WTC11 (cell line): ENCODE data around the gene ABCF2. TPM values are rescaled to one million over a fixed set of nuclear protein-coding genes. Genes with fewer than 3 reads are reported as not detected.

Experiments used
- AR ChIP-seq: fragments of 250-450 bp; sonication (Bioruptor Pico); IDR thresholded peaks from 2 replicates; pipeline ENCODE4 v1.9.0; 2021; ENCODE audit warnings: mild to moderate bottlenecking
- ATF3 ChIP-seq: sonication (generic); formaldehyde crosslinking; conservative IDR thresholded peaks from 2 replicates; pipeline ENCODE4 v1.8.1; 2022; ENCODE audit warnings: mild to moderate bottlenecking, missing genetic modification reagents
- CBFB ChIP-seq: sonication (generic); formaldehyde crosslinking; IDR thresholded peaks from 2 replicates; pipeline ENCODE4 v1.8.1; 2022; ENCODE audit warnings: mild to moderate bottlenecking, low read depth, missing genetic modification reagents
- CREB1 ChIP-seq: sonication (generic); formaldehyde crosslinking; IDR thresholded peaks from 2 replicates; pipeline ENCODE4 v1.8.0; 2023; ENCODE audit warnings: mild to moderate bottlenecking, missing genetic modification reagents
- E2F1 ChIP-seq: sonication (generic); formaldehyde crosslinking; IDR thresholded peaks from 2 replicates; pipeline ENCODE4 v1.8.0; 2022; ENCODE audit warnings: mild to moderate bottlenecking, missing genetic modification reagents
- FOXK1 ChIP-seq: sonication (generic); formaldehyde crosslinking; IDR thresholded peaks from 2 replicates; pipeline ENCODE4 v1.8.0; 2022; ENCODE audit warnings: mild to moderate bottlenecking, moderate library complexity, missing genetic modification reagents
- GTF2I ChIP-seq: fragments of 250-450 bp; sonication (Bioruptor Pico); conservative IDR thresholded peaks from 2 replicates; pipeline ENCODE4 v1.4.0; 2021; ENCODE audit warnings: mild to moderate bottlenecking
- HMGA2 ChIP-seq: fragments of 250-450 bp; sonication (Bioruptor Pico); IDR thresholded peaks from 2 replicates; pipeline ENCODE4 v1.4.0; 2021; ENCODE audit warnings: mild to moderate bottlenecking, moderate library complexity
- JAZF1 ChIP-seq: fragments of 250-450 bp; sonication (Bioruptor Pico); IDR thresholded peaks from 2 replicates; pipeline ENCODE4 v1.9.0; 2021; ENCODE audit warnings: moderate library complexity, mild to moderate bottlenecking, inconsistent platforms
- NFATC4 ChIP-seq: fragments of 250-450 bp; sonication (Bioruptor Pico); IDR thresholded peaks from 2 replicates; pipeline ENCODE4 v1.9.0; 2021; ENCODE audit warnings: mild to moderate bottlenecking
- PRDM15 ChIP-seq: sonication (generic); formaldehyde crosslinking; IDR thresholded peaks from 2 replicates; pipeline ENCODE4 v1.8.0; 2022; ENCODE audit warnings: missing genetic modification reagents
- PREB ChIP-seq: sonication (generic); formaldehyde crosslinking; IDR thresholded peaks from 2 replicates; pipeline ENCODE4 v1.8.1; 2022; ENCODE audit warnings: mild to moderate bottlenecking, missing genetic modification reagents, moderate library complexity, borderline replicate concordance
- SMAD4 ChIP-seq: sonication (generic); formaldehyde crosslinking; IDR thresholded peaks from 2 replicates; pipeline ENCODE4 v1.8.0; 2022; ENCODE audit warnings: mild to moderate bottlenecking, missing genetic modification reagents
- TCF7 ChIP-seq: sonication (generic); formaldehyde crosslinking; IDR thresholded peaks from 2 replicates; pipeline ENCODE4 v1.8.0; 2022; ENCODE audit warnings: mild to moderate bottlenecking, low read depth, missing genetic modification reagents, moderate library complexity
- USF1 ChIP-seq: sonication (generic); formaldehyde crosslinking; IDR thresholded peaks from 2 replicates; pipeline ENCODE4 v1.8.0; 2022; ENCODE audit warnings: mild to moderate bottlenecking, missing genetic modification reagents
- USF2 ChIP-seq: sonication (generic); formaldehyde crosslinking; IDR thresholded peaks from 2 replicates; pipeline ENCODE4 v1.8.1; 2023; ENCODE audit warnings: mild to moderate bottlenecking, missing genetic modification reagents, moderate library complexity
- ZNF121 ChIP-seq: sonication (generic); formaldehyde crosslinking; IDR thresholded peaks from 2 replicates; pipeline ENCODE4 v1.8.0; 2023; ENCODE audit warnings: missing genetic modification reagents
- ZNF219 ChIP-seq: sonication (generic); formaldehyde crosslinking; IDR thresholded peaks from 2 replicates; pipeline ENCODE4 v1.8.0; 2023; ENCODE audit warnings: missing genetic modification reagents, mild to moderate bottlenecking, borderline replicate concordance
- ZNF232 ChIP-seq: sonication (generic); formaldehyde crosslinking; IDR thresholded peaks from 2 replicates; pipeline ENCODE4 v1.8.0; 2022; ENCODE audit warnings: mild to moderate bottlenecking, missing genetic modification reagents
- ZNF512 ChIP-seq: sonication (generic); formaldehyde crosslinking; IDR thresholded peaks from 2 replicates; pipeline ENCODE4 v1.8.1; 2022; ENCODE audit warnings: missing genetic modification reagents, borderline replicate concordance
- ZNF532 ChIP-seq: fragments of 250-450 bp; sonication (Bioruptor Pico); IDR thresholded peaks from 2 replicates; pipeline ENCODE4 v1.9.0; 2021; ENCODE audit warnings: mild to moderate bottlenecking, borderline replicate concordance
- total RNA-seq: library from RNA; stranded (reverse); gene quantifications from 3 replicates; pipeline ENCODE4 v1.2.3, GENCODE V29; 2021

ABCF2 gene
- total RNA-seq, 1 experiment from 2014 or later: 43.7 TPM

GRCh38 chr7:151226875-151227782 is at the start of gene ABCF2 (continued):
- no peak for TF ChIP-seq NFATC4
- no peak for TF ChIP-seq USF2
- TF ChIP-seq SMAD4 (CRISPR knock-in tag): no peak
- TF ChIP-seq E2F1 (CRISPR knock-in tag): no peak
- no peak for TF ChIP-seq AR
- no peak for TF ChIP-seq HMGA2 (CRISPR knock-in tag)
- no peak for TF ChIP-seq JAZF1
- TF ChIP-seq CREB1 (CRISPR knock-in tag): no peak
- no peak for TF ChIP-seq GTF2I (CRISPR knock-in tag)
- no peak for TF ChIP-seq TCF7 (CRISPR knock-in tag)
- TF ChIP-seq CBFB (CRISPR knock-in tag): no peak
- TF ChIP-seq ZNF512: no peak
- no peak for TF ChIP-seq ZNF532 (CRISPR knock-in tag)
- TF ChIP-seq ZNF219 (CRISPR knock-in tag): no peak
- no peak for TF ChIP-seq PREB
- no peak for TF ChIP-seq PRDM15 (CRISPR knock-in tag)
- no peak for TF ChIP-seq ATF3
- no peak for TF ChIP-seq USF1 (CRISPR knock-in tag)
- peak; percentile 81 for TF ChIP-seq FOXK1 (CRISPR knock-in tag)
- TF ChIP-seq ZNF232 (CRISPR knock-in tag): peak; percentile 72; the same call in 1 of the 2 replicates
- no peak for TF ChIP-seq ZNF121 (CRISPR knock-in tag)
